ENCODE data around the gene VGLL4.

VGLL4 gene

GRCh38 chr3:11507719-11508118 lies 136.0 kb downstream of the VGLL4 start:
- no peak for TF ChIP-seq NFIC (IDR thresholded peaks at IDR 0.05)
- TF ChIP-seq FOXM1 (IDR thresholded peaks at IDR 0.05; ENCODE audit: borderline replicate concordance, low read depth): no peak
- peak; percentile 81 for TF ChIP-seq USF1 (IDR thresholded peaks at IDR 0.05)
- TF ChIP-seq TCF12 (IDR thresholded peaks at IDR 0.05; ENCODE audit: low read depth): no peak
- TF ChIP-seq YY1 (IDR thresholded peaks at IDR 0.05; ENCODE audit: low read depth): no peak

All from Ishikawa (cell line).